DMS 273 (cell line): Measurements from ENCODE around the gene SIGLEC7.

Experiments used
- DNase-seq: peaks from one replicate; lab custom pipeline; 2025; ENCODE audit not compliant: unreplicated experiment; lab: John Stamatoyannopoulos, UW

The SIGLEC7 gene

DNA sequence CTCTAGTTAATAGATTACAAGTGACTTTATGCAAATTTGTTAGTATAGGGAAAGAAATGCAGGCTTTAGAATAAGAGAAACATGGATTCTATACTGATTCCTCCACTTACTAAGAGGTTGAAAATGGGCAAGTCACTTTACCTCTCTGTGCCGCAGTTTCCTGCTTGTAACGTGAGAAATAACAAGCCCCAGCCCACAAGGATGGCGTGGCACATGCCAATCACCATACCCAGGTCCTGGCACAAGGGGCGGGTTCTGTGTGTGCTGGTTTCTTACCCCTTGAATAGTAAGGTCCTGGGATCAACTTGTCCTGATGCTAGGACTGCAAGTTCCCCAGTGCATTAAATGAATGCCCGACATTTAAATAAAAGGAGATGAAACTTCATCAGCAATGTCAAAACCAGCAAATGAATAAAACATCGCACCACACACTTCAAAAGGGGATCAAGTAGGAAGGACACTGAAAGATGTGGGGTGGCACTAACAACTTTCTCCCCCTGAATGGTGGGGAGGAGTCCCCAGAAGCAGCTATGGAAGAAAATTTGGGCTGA is 25.3 kb upstream of the SIGLEC7 start:
- no peak for DNase-seq

- no peak for DNase-seq
Measured at GRCh38 chr19:51119101-51119500, 23.0 kb upstream of the SIGLEC7 start.

GRCh38 chr19:51119611-51120010 is 22.5 kb upstream of the SIGLEC7 start:
- no peak for DNase-seq

GRCh38 chr19:51120160-51120559 is 21.9 kb upstream of the SIGLEC7 start:
- no peak for DNase-seq

DNA sequence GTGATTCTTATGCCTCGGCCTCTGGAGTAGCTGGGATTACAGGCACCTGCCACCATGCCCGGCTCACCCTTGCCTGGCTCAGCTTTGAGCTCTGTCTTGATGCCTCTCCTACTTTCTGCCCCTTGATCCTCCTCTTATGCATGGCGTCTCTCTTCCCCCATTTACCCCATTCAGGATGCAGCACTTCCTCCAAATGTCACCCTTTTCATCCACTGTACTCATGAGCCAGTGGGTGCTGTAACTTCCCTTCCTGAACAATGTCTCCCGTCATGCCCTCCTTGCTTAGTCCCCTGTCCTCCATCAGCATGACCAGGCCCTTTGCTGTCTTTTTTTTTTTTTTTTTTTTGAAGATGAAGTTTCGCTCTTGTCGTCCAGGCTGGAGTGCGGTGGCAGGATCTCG is 20.8 kb upstream of the SIGLEC7 start:
- no peak for DNase-seq

DNA sequence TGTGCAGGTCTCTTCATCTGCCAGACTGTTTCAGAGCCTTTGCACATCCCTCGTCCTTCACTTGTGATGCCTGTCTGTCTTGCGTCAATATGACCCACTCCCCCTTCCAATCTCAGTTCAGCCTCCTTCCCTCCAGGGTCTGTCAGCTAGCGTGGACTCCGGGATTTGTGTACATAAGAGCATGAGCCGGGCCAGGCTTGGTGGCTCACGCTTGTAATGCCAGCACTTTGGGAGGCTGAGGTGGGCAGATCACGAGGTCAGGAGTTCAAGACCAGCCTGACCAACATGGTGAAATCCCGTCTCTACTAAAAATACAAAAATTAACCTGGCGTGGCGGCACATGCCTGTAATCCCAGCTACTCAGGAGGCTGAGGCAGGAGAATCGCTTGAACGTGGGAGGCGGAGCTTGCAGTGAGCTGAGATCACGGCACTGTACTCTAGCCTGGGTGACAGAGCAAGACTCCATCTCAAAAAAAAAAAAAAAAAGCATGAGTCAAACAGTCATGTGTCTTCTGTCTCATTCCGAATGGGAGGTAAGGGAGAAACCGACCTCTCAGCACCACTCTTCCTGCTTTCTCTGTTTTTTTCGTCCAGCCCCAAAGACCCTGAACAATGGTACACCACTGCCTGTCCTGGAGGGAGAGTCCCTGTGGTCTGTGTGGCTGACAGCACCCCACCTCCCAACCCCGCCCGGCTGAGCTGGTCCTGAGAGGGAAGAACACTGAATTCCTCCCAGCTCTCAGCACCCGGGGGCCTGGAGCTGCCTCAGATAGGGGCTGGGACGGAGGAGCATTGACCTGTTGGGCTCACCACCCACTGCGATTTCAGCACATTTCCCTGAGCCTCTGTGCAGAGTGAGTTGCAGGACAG is 19.8 kb upstream of the SIGLEC7 start:
- no peak for DNase-seq

DNA sequence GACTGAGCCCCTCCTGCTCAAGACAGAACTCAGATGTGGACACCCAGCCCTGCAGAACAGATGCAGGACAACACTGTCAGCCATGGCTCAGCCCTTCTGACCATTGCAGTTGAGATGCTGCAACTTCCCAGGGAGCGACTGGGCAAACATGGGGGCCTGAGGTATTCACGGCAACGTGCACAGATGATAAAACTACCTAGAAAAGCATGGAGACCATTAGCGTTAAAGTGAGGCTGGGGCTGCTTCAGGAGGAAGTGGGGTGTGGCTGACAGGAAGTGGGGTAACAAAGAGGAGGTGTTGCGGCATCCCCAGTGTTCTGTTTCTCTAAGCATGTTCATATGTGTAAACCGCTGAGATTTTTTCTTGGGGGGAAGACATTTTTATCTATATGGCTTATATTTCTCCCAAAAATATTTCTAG is 18.7 kb upstream of the SIGLEC7 start:
- no peak for DNase-seq

GRCh38 chr19:51123802-51124201 is 18.3 kb upstream of the SIGLEC7 start:
- no peak for DNase-seq

DNA sequence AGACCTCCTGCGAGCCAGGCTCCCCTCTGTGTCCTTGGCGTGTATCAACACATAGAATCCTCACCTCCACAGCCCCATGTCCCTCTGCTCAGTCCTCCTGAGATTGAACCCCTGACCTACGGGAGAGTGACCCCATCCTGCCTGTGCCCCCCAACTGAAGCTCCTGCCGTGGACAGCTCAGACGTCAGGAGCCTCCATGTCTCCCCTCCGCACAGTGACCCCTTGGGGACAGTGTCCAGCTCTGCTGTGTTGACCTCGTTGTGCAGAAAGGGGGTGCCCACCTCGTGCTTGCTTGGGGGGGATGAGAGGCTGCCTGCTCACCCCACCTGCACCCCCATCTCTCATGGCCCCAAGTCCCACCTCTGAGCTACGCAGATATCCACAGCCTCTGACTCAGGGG is 17.9 kb upstream of the SIGLEC7 start:
- no peak for DNase-seq

DNA sequence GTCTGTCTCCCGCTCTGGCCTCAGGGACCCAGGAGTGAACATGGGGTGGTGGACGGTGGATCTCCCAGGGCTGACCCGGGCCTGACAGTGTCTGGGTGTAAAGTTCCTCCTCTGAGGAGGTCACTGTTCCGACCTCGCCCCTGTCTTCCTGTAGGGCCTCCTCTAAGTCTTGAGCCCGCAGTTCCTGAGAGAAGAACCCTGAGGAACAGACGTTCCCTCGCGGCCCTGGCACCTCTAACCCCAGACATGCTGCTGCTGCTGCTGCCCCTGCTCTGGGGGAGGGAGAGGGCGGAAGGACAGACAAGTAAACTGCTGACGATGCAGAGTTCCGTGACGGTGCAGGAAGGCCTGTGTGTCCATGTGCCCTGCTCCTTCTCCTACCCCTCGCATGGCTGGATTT is 17.4 kb upstream of the SIGLEC7 start, which contains the start of gene SIGLEC9:
Gene SIGLEC9 (plus strand): TSS at position 178 of the 400 bp plus-strand sequence. CDS start 69 bp downstream, at position 247.
- DNase-seq: no peak

DNA sequence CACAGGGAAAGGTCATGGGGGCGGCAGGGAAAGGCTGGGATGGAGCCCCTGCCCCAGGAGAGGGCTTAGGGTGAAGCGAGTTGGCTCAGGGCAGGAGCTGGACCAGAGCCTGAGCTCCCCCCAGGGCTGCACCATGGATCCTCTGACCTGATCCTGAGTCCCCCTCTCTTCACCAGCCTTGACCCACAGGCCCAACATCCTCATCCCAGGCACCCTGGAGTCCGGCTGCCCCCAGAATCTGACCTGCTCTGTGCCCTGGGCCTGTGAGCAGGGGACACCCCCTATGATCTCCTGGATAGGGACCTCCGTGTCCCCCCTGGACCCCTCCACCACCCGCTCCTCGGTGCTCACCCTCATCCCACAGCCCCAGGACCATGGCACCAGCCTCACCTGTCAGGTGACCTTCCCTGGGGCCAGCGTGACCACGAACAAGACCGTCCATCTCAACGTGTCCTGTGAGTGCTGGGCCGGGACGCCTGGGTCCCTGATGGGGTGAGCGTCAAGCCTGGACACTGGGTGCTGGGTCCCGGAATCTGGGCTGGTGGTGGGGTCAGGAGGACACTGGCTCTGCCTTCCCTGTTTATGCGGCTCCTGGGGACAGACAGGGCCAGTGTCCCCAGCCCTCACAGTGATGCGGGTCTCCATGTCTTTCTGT is 16.6 kb upstream of the SIGLEC7 start:
- no peak for DNase-seq

DNA sequence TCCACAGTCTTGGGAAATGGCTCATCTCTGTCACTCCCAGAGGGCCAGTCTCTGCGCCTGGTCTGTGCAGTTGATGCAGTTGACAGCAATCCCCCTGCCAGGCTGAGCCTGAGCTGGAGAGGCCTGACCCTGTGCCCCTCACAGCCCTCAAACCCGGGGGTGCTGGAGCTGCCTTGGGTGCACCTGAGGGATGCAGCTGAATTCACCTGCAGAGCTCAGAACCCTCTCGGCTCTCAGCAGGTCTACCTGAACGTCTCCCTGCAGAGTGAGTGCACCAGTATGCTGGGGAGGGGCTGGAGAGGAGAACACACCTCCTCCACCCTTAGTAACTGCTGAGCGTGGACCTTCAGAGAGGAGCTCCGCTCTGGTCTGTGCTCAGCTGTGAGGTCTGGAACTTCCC is 15.1 kb upstream of the SIGLEC7 start:
- no peak for DNase-seq

DNA sequence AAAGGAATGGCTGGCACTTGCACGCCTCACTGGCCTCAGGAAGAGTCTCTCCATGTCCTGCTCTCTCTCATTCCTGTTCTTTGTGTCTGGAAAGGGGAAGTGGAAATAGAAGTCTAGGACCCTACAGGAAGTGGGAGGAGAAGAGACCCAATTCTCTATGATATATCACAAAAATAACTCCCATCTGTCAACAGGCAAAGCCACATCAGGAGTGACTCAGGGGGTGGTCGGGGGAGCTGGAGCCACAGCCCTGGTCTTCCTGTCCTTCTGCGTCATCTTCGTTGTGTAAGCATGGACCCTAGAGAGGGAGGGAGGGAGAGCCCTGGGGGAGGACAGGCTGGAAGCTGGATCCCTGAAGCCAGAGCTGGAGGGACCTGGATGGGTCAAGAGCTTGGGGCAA is 14.3 kb upstream of the SIGLEC7 start:
- DNase-seq: no peak

GRCh38 chr19:51128227-51128626 is 13.9 kb upstream of the SIGLEC7 start:
- no peak for DNase-seq

DNA sequence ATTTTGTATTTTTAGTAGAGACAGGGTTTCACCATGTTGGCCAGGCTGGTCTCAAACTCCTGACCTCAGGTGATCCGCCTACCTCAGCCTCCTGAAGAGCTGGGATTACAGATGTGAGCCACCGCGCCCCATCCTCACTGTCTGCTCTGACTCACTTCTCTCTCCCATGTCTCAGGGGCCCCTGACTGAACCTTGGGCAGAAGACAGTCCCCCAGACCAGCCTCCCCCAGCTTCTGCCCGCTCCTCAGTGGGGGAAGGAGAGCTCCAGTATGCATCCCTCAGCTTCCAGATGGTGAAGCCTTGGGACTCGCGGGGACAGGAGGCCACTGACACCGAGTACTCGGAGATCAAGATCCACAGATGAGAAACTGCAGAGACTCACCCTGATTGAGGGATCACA is 12.4 kb upstream of the SIGLEC7 start:
- DNase-seq: no peak

DNA sequence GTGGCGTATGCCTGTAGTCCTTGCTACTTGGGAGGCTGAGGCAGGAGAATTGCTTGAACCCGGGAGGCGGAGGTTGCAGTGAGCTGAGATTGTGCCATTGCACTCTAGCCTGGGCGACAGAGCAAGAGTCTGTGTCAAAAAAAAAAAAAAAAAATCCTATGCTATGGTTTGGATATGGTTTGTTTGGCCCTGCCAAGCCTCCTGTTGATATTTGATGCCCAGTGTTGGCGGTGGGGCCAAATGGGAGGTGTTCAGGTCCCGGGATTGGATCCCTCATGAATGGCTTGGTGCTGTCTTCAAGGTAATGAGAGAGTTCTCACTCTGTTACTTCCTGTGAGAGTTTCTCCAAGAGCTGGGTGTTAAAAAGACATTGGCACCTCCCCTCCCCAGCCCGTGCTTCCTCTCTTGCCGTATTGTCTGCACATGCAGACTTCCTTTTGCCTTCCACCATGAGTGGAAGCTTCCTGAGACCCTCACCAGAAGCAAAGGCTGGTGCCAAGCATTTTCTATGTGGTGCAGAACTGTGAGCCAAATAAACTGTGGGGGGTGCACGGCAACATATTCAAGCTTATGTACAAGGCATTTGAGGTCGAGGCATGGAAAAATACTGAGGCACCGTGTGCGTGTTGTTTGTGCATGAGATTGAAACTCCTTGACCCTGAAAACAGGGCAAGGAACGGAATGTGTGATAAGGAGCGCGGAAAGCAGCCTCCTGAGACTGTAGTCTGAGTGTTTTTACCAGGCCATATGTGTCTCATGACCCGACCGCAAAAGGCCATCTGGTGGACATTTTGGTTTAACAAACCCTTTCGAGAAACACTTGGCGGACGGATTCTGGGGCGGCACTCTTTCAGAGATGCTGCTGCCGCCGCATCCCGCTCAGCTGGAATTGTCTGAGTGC is 10.1 kb upstream of the SIGLEC7 start:
- DNase-seq: peak; percentile 87

GRCh38 chr19:51135004-51135403 is 7.1 kb upstream of the SIGLEC7 start:
- DNase-seq: no peak

GRCh38 chr19:51135986-51136762 is 5.9 kb upstream of the SIGLEC7 start:
- DNase-seq: no peak

- DNase-seq: no peak
Measured at GRCh38 chr19:51136851-51137551, 5.1 kb upstream of the SIGLEC7 start.
